Esophagus squamous epithelium (tissue), 5 donors: Measurements from ENCODE around the gene FBXW7. TPM values are rescaled to one million over a fixed set of nuclear protein-coding genes. Genes with fewer than 3 reads are reported as not detected.

Source experiments
- DNase-seq: peaks from one replicate; lab custom pipeline; 2025; lab: John Stamatoyannopoulos, UW
- H3K27ac ChIP-seq, 4 donors: fragments of 200-600 bp; sonication (generic); one replicate each; pipeline ENCODE4 v1.5.1; 2016 to 2019; ENCODE audit warnings: mild to moderate bottlenecking in 1 of 4
- H3K27me3 ChIP-seq, 4 donors: fragments of 200-600 bp; sonication (generic); 1 replicate in 3 of 4; 2 replicates in 1 of 4; pipeline versions ENCODE4 v1.5.1 to v1.6.0; 2017 to 2021; ENCODE audit warnings: antibody characterized with exemption in 1 of 4
- H3K36me3 ChIP-seq, 3 donors: fragments of 200-600 bp; sonication (generic); one replicate each; pipeline ENCODE4 v1.5.1; 2016 to 2019
- H3K4me1 ChIP-seq, 3 donors: fragments of 200-600 bp; sonication (generic); one replicate each; pipeline ENCODE4 v1.5.1; 2017 to 2019
- H3K4me3 ChIP-seq, 4 donors: fragments of 200-600 bp; sonication (generic); 1 replicate in 3 of 4; 2 replicates in 1 of 4; pipeline ENCODE4 v1.5.1; 2016 to 2019; ENCODE audit warnings: mild to moderate bottlenecking in 2 of 4, moderate library complexity in 1 of 4
- H3K9me3 ChIP-seq, 3 donors: fragments of 200-600 bp; sonication (generic); one replicate each; pipeline ENCODE4 v1.5.1; 2016 to 2019
- CTCF ChIP-seq, 6 experiments: fragments of 450-650 bp in 4 of 6; fragments of 200-600 bp in 2 of 6; sonication (generic) in 2 of 6; IDR thresholded peaks; one replicate each; pipeline ENCODE4 v1.5.1; 2016 to 2019; ENCODE audit warnings: antibody characterized with exemption in 6 of 6, mild to moderate bottlenecking in 4 of 6, moderate library complexity in 4 of 6
- POLR2A ChIP-seq, 4 donors: fragments of 450-650 bp; IDR thresholded peaks; one replicate each; pipeline ENCODE4 v1.6.1; 2017; ENCODE audit warnings: antibody characterized with exemption in 4 of 4, mild to moderate bottlenecking in 4 of 4, moderate library complexity in 3 of 4
- WGBS, 2 donors: methylation state at CpG; one replicate each; pipeline ENCODE4 v1.1.5; 2018; 5-methylcytosine and 5-hydroxymethylcytosine counted together
- intact Hi-C: fragments of 100-400 bp; cut with DNase I; formaldehyde crosslinking; loops from one replicate; pipeline ENCODE4 v1.15.0; 2022
- total RNA-seq, 4 donors: library from RNA; depleted of rRNA; stranded (reverse); fragments of >200 nt; gene quantifications; one replicate each; pipeline ENCODE4 v1.1.0, GENCODE V29; 2016
- donor health status: DM: yes; HTN: yes; CAD: no.

The FBXW7 gene
- total RNA-seq, 4 donors from 2014 or later, result 32.3 to 92.7 (median 36.9) TPM

GRCh38 chr4:152390216-152390615 lies 145.7 kb downstream of the FBXW7 start:
- TF ChIP-seq CTCF (IDR thresholded peaks at IDR 0.05) (no peak), POLR2A (IDR thresholded peaks at IDR 0.05) (no peak)
- H3K4me1 ChIP-seq, result no peaks in the 10 kb centered on the region
- no peak overlapping the region for H3K27ac ChIP-seq
- intact Hi-C loops, result no loop called here
- no peaks in the 10 kb centered on the region for H3K9me3 ChIP-seq
- no peak overlapping the region for H3K4me3 ChIP-seq
- no peak for DNase-seq
- H3K36me3 ChIP-seq, result no peaks in the 10 kb centered on the region
- no peaks in the 10 kb centered on the region for H3K27me3 ChIP-seq
- 58 to 72% methylated on average over 1 of the region's 1 CpG for WGBS, 2 donors

GRCh38 chr4:152389359-152389758 lies 146.5 kb downstream of the FBXW7 start:
- Histone ChIP-seq H3K4me1 (no peaks in the 10 kb centered on the region), H3K36me3 (no peaks in the 10 kb centered on the region), H3K4me3 (no peak overlapping the region), H3K27me3 (no peaks in the 10 kb centered on the region), H3K27ac (no peak overlapping the region), H3K9me3 (no peaks in the 10 kb centered on the region)
- no peak for DNase-seq
- TF ChIP-seq POLR2A (IDR thresholded peaks at IDR 0.05), result no peak
- TF ChIP-seq CTCF (IDR thresholded peaks at IDR 0.05), result no peak
- WGBS, 2 donors, result 80 to 87% methylated on average over 2 of the region's 2 CpGs
- intact Hi-C loops, result no loop called here

GRCh38 chr4:152385551-152385950 lies 150.3 kb downstream of the FBXW7 start:
- Histone ChIP-seq H3K4me1 (peaks cover 0 to 8% (median 0%) of the 10 kb centered on the region in 3 donors), H3K4me3 (no peak overlapping the region), H3K27me3 (no peaks in the 10 kb centered on the region), H3K9me3 (no peaks in the 10 kb centered on the region), H3K36me3 (no peaks in the 10 kb centered on the region), H3K27ac (no peak overlapping the region)
- peak in 5 of 6 experiments; percentile 12 to 69 (median 53) for TF ChIP-seq CTCF (IDR thresholded peaks at IDR 0.05)
- no peak for TF ChIP-seq POLR2A (IDR thresholded peaks at IDR 0.05)
- intact Hi-C loops, result no loop called here
- 7 to 32% methylated on average over 1 of the region's 1 CpG for WGBS, 2 donors
- no peak for DNase-seq

GRCh38 chr4:152382057-152382785 lies 153.7 kb downstream of the FBXW7 start:
- DNase-seq, result no peak

More at GRCh38 chr4:152382057-152382785, 153.7 kb downstream of the FBXW7 start:
- H3K27ac ChIP-seq, result peak overlapping the region in 2 of 4 donors; percentile 36 to 38
- TF ChIP-seq CTCF (IDR thresholded peaks at IDR 0.05) (no peak), POLR2A (IDR thresholded peaks at IDR 0.05) (no peak)
- H3K4me1 ChIP-seq, result peaks cover 0 to 8% (median 0%) of the 10 kb centered on the region in 3 donors
- peak overlapping the region in 1 of 4 donors; percentile 12 for H3K4me3 ChIP-seq
- H3K27me3 ChIP-seq, result no peaks in the 10 kb centered on the region
- intact Hi-C loops, result no loop called here
- 77 to 83% methylated on average over 4 of the region's 4 CpGs for WGBS, 2 donors
- H3K9me3 ChIP-seq, result no peaks in the 10 kb centered on the region
- H3K36me3 ChIP-seq, result no peaks in the 10 kb centered on the region
